Measurements from ENCODE around the gene CARF. TPM values are rescaled to one million over a fixed set of nuclear protein-coding genes. Genes with fewer than 3 reads are reported as not detected.

The CARF gene
- total RNA-seq, 1 donor from 2014 or later = 3.6 TPM

DNA sequence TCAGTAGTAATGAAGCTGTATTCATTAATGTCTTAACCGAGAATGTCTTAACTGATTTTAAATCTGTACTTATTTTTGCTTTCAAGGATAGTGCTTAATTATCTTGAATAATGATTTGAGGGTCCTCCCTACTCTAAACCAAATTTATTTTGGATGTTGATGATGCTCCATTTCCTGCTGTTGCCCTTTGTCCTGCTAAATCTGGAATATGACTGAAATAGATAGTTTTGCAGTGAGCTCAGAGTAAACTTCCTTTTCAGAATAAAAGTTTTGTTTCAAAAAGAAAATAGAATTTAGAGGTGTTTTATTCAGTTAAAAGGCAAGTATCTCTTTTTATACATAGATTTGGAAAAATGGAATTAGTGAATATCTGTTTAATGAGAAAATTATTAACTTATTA is 110.7 kb downstream of the CARF start:
- Mint-ChIP-seq H3K36me3 (ENCODE audit: low read depth, unreplicated experiment) (no peaks in the 10 kb centered on the region), H3K4me3 (ENCODE audit: unreplicated experiment) (no peak overlapping the region), H3K4me1 (ENCODE audit: low read depth, unreplicated experiment) (peaks cover 16% of the 10 kb centered on the region), H3K9me3 (ENCODE audit: unreplicated experiment) (no peaks in the 10 kb centered on the region), H3K27me3 (ENCODE audit: low read depth, unreplicated experiment) (no peaks in the 10 kb centered on the region), H3K27ac (ENCODE audit: unreplicated experiment) (no peak overlapping the region)
- Histone ChIP-seq H4K20me1 (ENCODE audit: insufficient read depth, low read length) (peaks cover 27% of the 10 kb centered on the region), H3K4me2 (ENCODE audit: low read length) (peak overlapping the region; percentile 34), H3K4me1 (ENCODE audit: insufficient read depth, low read length) (peaks cover 6% of the 10 kb centered on the region), H3K79me2 (ENCODE audit: insufficient read depth, low read length) (peaks cover 82% of the 10 kb centered on the region), H3K27me3 (ENCODE audit: insufficient read depth, low read length) (no peaks in the 10 kb centered on the region), H3K9ac (ENCODE audit: low read length) (no peak overlapping the region), H3K27ac (ENCODE audit: low read depth, low read length) (peak overlapping the region; percentile 19), H3K9me3 (ENCODE audit: insufficient read depth, low read depth, low read length) (no peaks in the 10 kb centered on the region), H3K36me3 (ENCODE audit: insufficient read depth, low read length) (no peaks in the 10 kb centered on the region), H2AFZ (ENCODE audit: low read depth, low read length) (no peak overlapping the region), H3K4me3 (ENCODE audit: insufficient read depth, low read depth, low read length) (no peak overlapping the region)
- FAIRE-seq (peak; percentile 34), DNase-seq (ENCODE audit: low read depth) (no peak)
- TF ChIP-seq EZH2 (IDR thresholded peaks at IDR 0.05; ENCODE audit: insufficient read depth, low read length) = no peak
- TF ChIP-seq, protein P1, sequence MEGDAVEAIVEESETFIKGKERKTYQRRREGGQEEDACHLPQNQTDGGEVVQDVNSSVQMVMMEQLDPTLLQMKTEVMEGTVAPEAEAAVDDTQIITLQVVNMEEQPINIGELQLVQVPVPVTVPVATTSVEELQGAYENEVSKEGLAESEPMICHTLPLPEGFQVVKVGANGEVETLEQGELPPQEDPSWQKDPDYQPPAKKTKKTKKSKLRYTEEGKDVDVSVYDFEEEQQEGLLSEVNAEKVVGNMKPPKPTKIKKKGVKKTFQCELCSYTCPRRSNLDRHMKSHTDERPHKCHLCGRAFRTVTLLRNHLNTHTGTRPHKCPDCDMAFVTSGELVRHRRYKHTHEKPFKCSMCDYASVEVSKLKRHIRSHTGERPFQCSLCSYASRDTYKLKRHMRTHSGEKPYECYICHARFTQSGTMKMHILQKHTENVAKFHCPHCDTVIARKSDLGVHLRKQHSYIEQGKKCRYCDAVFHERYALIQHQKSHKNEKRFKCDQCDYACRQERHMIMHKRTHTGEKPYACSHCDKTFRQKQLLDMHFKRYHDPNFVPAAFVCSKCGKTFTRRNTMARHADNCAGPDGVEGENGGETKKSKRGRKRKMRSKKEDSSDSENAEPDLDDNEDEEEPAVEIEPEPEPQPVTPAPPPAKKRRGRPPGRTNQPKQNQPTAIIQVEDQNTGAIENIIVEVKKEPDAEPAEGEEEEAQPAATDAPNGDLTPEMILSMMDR (IDR thresholded peaks at IDR 0.05; ENCODE audit: insufficient read depth, low read depth, low read length) = no peak

DNA sequence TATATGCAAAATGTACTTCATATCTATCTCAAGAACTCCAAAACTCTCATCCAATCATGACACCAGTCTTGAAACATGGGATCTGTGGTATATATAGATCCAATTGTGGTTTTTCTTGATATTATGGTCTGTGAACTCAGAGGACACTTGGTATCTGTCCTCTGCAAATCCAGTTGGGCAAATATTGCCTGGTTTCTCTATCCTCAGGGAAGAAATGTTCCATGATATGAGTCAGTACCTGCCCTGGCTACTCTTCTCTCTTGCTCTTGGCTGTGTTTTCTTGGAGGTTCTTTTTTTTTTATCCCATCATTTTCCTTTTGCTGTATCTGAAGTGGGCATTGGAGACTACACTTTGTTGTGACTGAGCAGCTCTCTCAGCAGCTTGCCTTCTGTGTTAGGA is 113.5 kb downstream of the CARF start:
- no peaks in the 10 kb centered on the region for H3K9me3 ChIP-seq (ENCODE audit: insufficient read depth, low read depth, low read length)
- FAIRE-seq (no peak), DNase-seq (ENCODE audit: low read depth) (no peak)
- peaks cover 20% of the 10 kb centered on the region for H4K20me1 ChIP-seq (ENCODE audit: insufficient read depth, low read length)
- peaks cover 9% of the 10 kb centered on the region for H3K4me1 Mint-ChIP-seq (ENCODE audit: low read depth, unreplicated experiment)
- H3K4me2 ChIP-seq (ENCODE audit: low read length) = no peak overlapping the region
- H3K27me3 ChIP-seq (ENCODE audit: insufficient read depth, low read length) = no peaks in the 10 kb centered on the region
- H3K36me3 ChIP-seq (ENCODE audit: insufficient read depth, low read length) = no peaks in the 10 kb centered on the region
- H3K9me3 Mint-ChIP-seq (ENCODE audit: unreplicated experiment) = no peaks in the 10 kb centered on the region
- no peaks in the 10 kb centered on the region for H3K36me3 Mint-ChIP-seq (ENCODE audit: low read depth, unreplicated experiment)
- H3K4me3 Mint-ChIP-seq (ENCODE audit: unreplicated experiment) = no peak overlapping the region
- no peak overlapping the region for H3K9ac ChIP-seq (ENCODE audit: low read length)
- H3K27ac Mint-ChIP-seq (ENCODE audit: unreplicated experiment) = no peak overlapping the region
- H3K79me2 ChIP-seq (ENCODE audit: insufficient read depth, low read length) = peaks cover 80% of the 10 kb centered on the region
- H3K27me3 Mint-ChIP-seq (ENCODE audit: low read depth, unreplicated experiment) = no peaks in the 10 kb centered on the region
- H3K4me1 ChIP-seq (ENCODE audit: insufficient read depth, low read length) = no peaks in the 10 kb centered on the region
- H3K4me3 ChIP-seq (ENCODE audit: insufficient read depth, low read depth, low read length) = no peak overlapping the region
- H2AFZ ChIP-seq (ENCODE audit: low read depth, low read length) = no peak overlapping the region
- TF ChIP-seq, protein P1 (IDR thresholded peaks at IDR 0.05; ENCODE audit: insufficient read depth, low read depth, low read length) = no peak
- no peak for TF ChIP-seq EZH2 (IDR thresholded peaks at IDR 0.05; ENCODE audit: insufficient read depth, low read length)
- H3K27ac ChIP-seq (ENCODE audit: low read depth, low read length) = no peak overlapping the region

DNA sequence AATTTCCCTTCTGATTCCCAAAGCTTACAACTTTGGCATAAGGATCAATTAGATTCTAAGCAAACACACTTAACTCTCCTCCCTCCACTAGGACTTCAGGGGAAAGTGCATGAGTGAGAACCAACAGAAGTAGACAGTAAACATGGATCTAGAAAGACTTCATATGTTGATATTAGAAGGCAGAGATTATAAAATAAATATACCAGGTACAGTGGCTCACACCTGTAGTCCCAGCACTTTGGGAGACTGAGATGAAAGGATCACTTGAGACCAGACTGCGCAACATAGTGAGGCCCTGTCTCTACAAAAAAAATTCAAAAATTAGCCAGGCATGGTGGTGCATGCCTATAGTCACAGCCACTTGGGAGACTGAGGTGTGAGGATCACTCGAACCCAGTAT is 118.5 kb downstream of the CARF start:
- no peaks in the 10 kb centered on the region for H3K9me3 ChIP-seq (ENCODE audit: insufficient read depth, low read depth, low read length)
- H3K36me3 ChIP-seq (ENCODE audit: insufficient read depth, low read length) = no peaks in the 10 kb centered on the region

More for the DNA sequence above, 118.5 kb downstream of the CARF start:
- Histone ChIP-seq H4K20me1 (ENCODE audit: insufficient read depth, low read length) (peaks cover 40% of the 10 kb centered on the region), H2AFZ (ENCODE audit: low read depth, low read length) (no peak overlapping the region), H3K4me3 (ENCODE audit: insufficient read depth, low read depth, low read length) (no peak overlapping the region), H3K4me2 (ENCODE audit: low read length) (no peak overlapping the region), H3K4me1 (ENCODE audit: insufficient read depth, low read length) (no peaks in the 10 kb centered on the region), H3K27me3 (ENCODE audit: insufficient read depth, low read length) (no peaks in the 10 kb centered on the region), H3K79me2 (ENCODE audit: insufficient read depth, low read length) (peaks cover 73% of the 10 kb centered on the region), H3K27ac (ENCODE audit: low read depth, low read length) (no peak overlapping the region), H3K9ac (ENCODE audit: low read length) (no peak overlapping the region)
- H3K4me1 Mint-ChIP-seq (ENCODE audit: low read depth, unreplicated experiment) = peaks cover 2% of the 10 kb centered on the region
- no peaks in the 10 kb centered on the region for H3K27me3 Mint-ChIP-seq (ENCODE audit: low read depth, unreplicated experiment)
- no peak overlapping the region for H3K27ac Mint-ChIP-seq (ENCODE audit: unreplicated experiment)
- H3K9me3 Mint-ChIP-seq (ENCODE audit: unreplicated experiment) = no peaks in the 10 kb centered on the region
- no peak overlapping the region for H3K4me3 Mint-ChIP-seq (ENCODE audit: unreplicated experiment)
- DNase-seq (ENCODE audit: low read depth) (no peak), FAIRE-seq (no peak)
- peaks cover 6% of the 10 kb centered on the region for H3K36me3 Mint-ChIP-seq (ENCODE audit: low read depth, unreplicated experiment)
- TF ChIP-seq, protein P1 (IDR thresholded peaks at IDR 0.05; ENCODE audit: insufficient read depth, low read depth, low read length) = no peak
- TF ChIP-seq EZH2 (IDR thresholded peaks at IDR 0.05; ENCODE audit: insufficient read depth, low read length) = no peak

All from astrocyte (in vitro differentiated cells and primary cell).